ENCODE results near the gene KIAA0825. TPM values are rescaled to one million over a fixed set of nuclear protein-coding genes. Genes with fewer than 3 reads are reported as not detected.

Gene KIAA0825
- total and polyA plus RNA-seq, 8 donors, result 0.29 to 15.6 (median 1.5) TPM

- no peak for DNase-seq
- Histone ChIP-seq H3K9me3 (no peaks in the 10 kb centered on the region), H3K36me3 (no peaks in the 10 kb centered on the region), H3K27me3 (no peaks in the 10 kb centered on the region), H3K4me1 (no peaks in the 10 kb centered on the region), H3K4me3 (no peak overlapping the region), H3K27ac (no peak overlapping the region)
- intact Hi-C loops (cut with DNase I; ENCODE audit: low total_unique reads), result no loop called here
- no peak for TF ChIP-seq CTCF (IDR thresholded peaks at IDR 0.05)
- TF ChIP-seq POLR2A (IDR thresholded peaks at IDR 0.05), result no peak
- no peak for TF ChIP-seq EP300 (IDR thresholded peaks at IDR 0.05)
- TF ChIP-seq POLR2AphosphoS5 (IDR thresholded peaks at IDR 0.05), result no peak
- WGBS, 5 donors, result 66 to 73% (median 69%) methylated on average over 2 of the region's 2 CpGs
Measured at GRCh38 chr5:94562327-94562971, 56.0 kb downstream of the KIAA0825 start.

- whole genome bisulfite sequencing, 5 donors, result 93 to 98% (median 96%) methylated on average over 5 of the region's 5 CpGs
- peaks cover 0 to 5% (median 0%) of the 10 kb centered on the region in 4 donors for H3K9me3 ChIP-seq
Measured at GRCh38 chr5:94558028-94558427, 60.4 kb downstream of the KIAA0825 start.

GRCh38 chr5:94551858-94552257 is 66.5 kb downstream of the KIAA0825 start:
- H3K36me3 ChIP-seq, result no peaks in the 10 kb centered on the region
- 88 to 100% (median 96%) methylated on average over 1 of the region's 1 CpG for WGBS, 5 donors
- no peaks in the 10 kb centered on the region for H3K4me1 ChIP-seq
- TF ChIP-seq EP300 (IDR thresholded peaks at IDR 0.05), result no peak
- TF ChIP-seq CTCF (IDR thresholded peaks at IDR 0.05), result no peak
- no peak for TF ChIP-seq POLR2AphosphoS5 (IDR thresholded peaks at IDR 0.05)
- TF ChIP-seq POLR2A (IDR thresholded peaks at IDR 0.05), result no peak
- H3K27ac ChIP-seq, result no peak overlapping the region
- DNase-seq, result no peak
- H3K4me3 ChIP-seq, result no peak overlapping the region
- H3K27me3 ChIP-seq, result no peaks in the 10 kb centered on the region
- peaks cover 0 to 6% (median 0%) of the 10 kb centered on the region in 4 donors for H3K9me3 ChIP-seq
- intact Hi-C loops (cut with DNase I; ENCODE audit: low total_unique reads), result no loop called here

More at GRCh38 chr5:94558028-94558427, 60.4 kb downstream of the KIAA0825 start:
- intact Hi-C loops (cut with DNase I; ENCODE audit: low total_unique reads), result no loop called here
- Histone ChIP-seq H3K27me3 (no peaks in the 10 kb centered on the region), H3K36me3 (no peaks in the 10 kb centered on the region), H3K4me3 (no peak overlapping the region), H3K27ac (no peak overlapping the region), H3K4me1 (no peaks in the 10 kb centered on the region)
- DNase-seq, result no peak
- TF ChIP-seq POLR2AphosphoS5 (IDR thresholded peaks at IDR 0.05) (no peak), CTCF (IDR thresholded peaks at IDR 0.05) (no peak), POLR2A (IDR thresholded peaks at IDR 0.05) (no peak), EP300 (IDR thresholded peaks at IDR 0.05) (no peak)

- peaks cover 0 to 9% (median 0%) of the 10 kb centered on the region in 4 donors for H3K4me1 ChIP-seq
- no peak overlapping the region for H3K4me3 ChIP-seq
- H3K27me3 ChIP-seq, result no peaks in the 10 kb centered on the region
- H3K27ac ChIP-seq, result no peak overlapping the region
- 80 to 95% (median 88%) methylated on average over 3 to 4 of the region's 4 CpGs for WGBS, 5 donors
- no peaks in the 10 kb centered on the region for H3K36me3 ChIP-seq
- no peak for DNase-seq
- peaks cover 0 to 6% (median 3%) of the 10 kb centered on the region in 4 donors for H3K9me3 ChIP-seq
- intact Hi-C loops (cut with DNase I; ENCODE audit: low total_unique reads), result no loop called here
- TF ChIP-seq EP300 (IDR thresholded peaks at IDR 0.05) (no peak), POLR2A (IDR thresholded peaks at IDR 0.05) (no peak), CTCF (IDR thresholded peaks at IDR 0.05) (no peak), POLR2AphosphoS5 (IDR thresholded peaks at IDR 0.05) (no peak)
Measured at GRCh38 chr5:94545870-94546625, 72.4 kb downstream of the KIAA0825 start.
